SK-N-SH treated with all-trans-retinoic acid at 6 μM for 48 hours (cell line): ENCODE data around the gene JARID2.

Experiments used
- ATAC-seq: fragments of 200-7000 bp; cut with Tn5 transposase; 3 replicates; pipeline ENCODE4 v1.9.1; 2020; ENCODE audit warnings: mild to moderate bottlenecking, moderate library complexity
- ARNTL ChIP-seq: fragments of 450-650 bp; formaldehyde crosslinking; IDR thresholded peaks from 2 replicates; pipeline ENCODE4 v1.5.0; 2020; ENCODE audit warnings: low read depth, mild to moderate bottlenecking, moderate library complexity, borderline replicate concordance
- CSDC2 ChIP-seq: fragments of 250-450 bp; sonication (Bioruptor Pico); IDR thresholded peaks from 2 replicates; pipeline ENCODE4 v1.5.0; 2020; ENCODE audit warnings: mild to moderate bottlenecking, moderate library complexity
- ESRRG ChIP-seq: fragments of 250-450 bp; sonication (Bioruptor Pico); IDR thresholded peaks from 2 replicates; pipeline ENCODE4 v1.6.1; 2021; ENCODE audit warnings: mild to moderate bottlenecking
- GLIS3 ChIP-seq: fragments of 250-450 bp; sonication (Bioruptor Pico); IDR thresholded peaks from 2 replicates; pipeline ENCODE4 v1.5.0; 2020; ENCODE audit warnings: mild to moderate bottlenecking, moderate library complexity
- ISL1 ChIP-seq: fragments of 250-450 bp; sonication (Bioruptor Pico); IDR thresholded peaks from 2 replicates; pipeline ENCODE4 v2.1.2; 2022; ENCODE audit warnings: mild to moderate bottlenecking, moderate library complexity
- OSR1 ChIP-seq: fragments of 250-450 bp; sonication (Bioruptor Pico); IDR thresholded peaks from 2 replicates; pipeline ENCODE4 v1.8.0; 2022; ENCODE audit warnings: moderate library complexity, mild to moderate bottlenecking, inconsistent platforms
- PPARA ChIP-seq: fragments of 250-450 bp; sonication (Bioruptor Pico); IDR thresholded peaks from 2 replicates; pipeline ENCODE4 v1.5.0; 2020; ENCODE audit warnings: mild to moderate bottlenecking, borderline replicate concordance
- RARB ChIP-seq: fragments of 250-450 bp; sonication (Bioruptor Pico); IDR thresholded peaks from 2 replicates; pipeline ENCODE4 v1.8.0; 2021; ENCODE audit warnings: mild to moderate bottlenecking, moderate library complexity
- SNAI2 ChIP-seq: fragments of 250-450 bp; sonication (Bioruptor Pico); IDR thresholded peaks from 2 replicates; pipeline ENCODE4 v1.5.0; 2020; ENCODE audit warnings: mild to moderate bottlenecking, moderate library complexity
- TOX ChIP-seq: fragments of 250-450 bp; sonication (Bioruptor Pico); IDR thresholded peaks from 2 replicates; pipeline ENCODE4 v1.8.0; 2021; ENCODE audit warnings: mild to moderate bottlenecking, moderate library complexity, borderline replicate concordance
- ZC3H10 ChIP-seq: fragments of 250-450 bp; sonication (Bioruptor Pico); IDR thresholded peaks from 2 replicates; pipeline ENCODE4 v1.5.1; 2021; ENCODE audit warnings: mild to moderate bottlenecking, moderate library complexity
- ZFP3 ChIP-seq: fragments of 250-450 bp; sonication (Bioruptor Pico); IDR thresholded peaks from 2 replicates; pipeline ENCODE4 v1.5.0; 2020; ENCODE audit warnings: mild to moderate bottlenecking, moderate library complexity
- ZFP30 ChIP-seq: fragments of 450-650 bp; formaldehyde crosslinking; IDR thresholded peaks from 2 replicates; pipeline ENCODE4 v1.5.0; 2022; ENCODE audit warnings: mild to moderate bottlenecking, moderate library complexity
- ZNF565 ChIP-seq: fragments of 450-650 bp; formaldehyde crosslinking; conservative IDR thresholded peaks from 2 replicates; pipeline ENCODE4 v1.5.0; 2020; ENCODE audit warnings: low read depth, mild to moderate bottlenecking, moderate library complexity
- ZNF70 ChIP-seq: fragments of 450-650 bp; formaldehyde crosslinking; IDR thresholded peaks from 2 replicates; pipeline ENCODE4 v1.5.0; 2020; ENCODE audit warnings: mild to moderate bottlenecking, moderate library complexity
- ZNF8 ChIP-seq: fragments of 450-650 bp; formaldehyde crosslinking; IDR thresholded peaks from 2 replicates; pipeline ENCODE4 v1.5.0; 2020; ENCODE audit warnings: mild to moderate bottlenecking, moderate library complexity
- TF ChIP-seq, protein P1 (sequence below): fragments of 250-450 bp; sonication (Bioruptor Pico); IDR thresholded peaks from 2 replicates; pipeline ENCODE4 v1.5.1; 2021; ENCODE audit warnings: mild to moderate bottlenecking, moderate library complexity
- TF ChIP-seq, protein P2 (sequence below): fragments of 250-450 bp; sonication (Bioruptor Pico); IDR thresholded peaks from 2 replicates; pipeline ENCODE4 v1.5.1; 2020; ENCODE audit warnings: low read depth, mild to moderate bottlenecking, moderate library complexity
- TF ChIP-seq, protein P3 (sequence below): fragments of 250-450 bp; sonication (Bioruptor Pico); IDR thresholded peaks from 2 replicates; pipeline ENCODE4 v1.8.0; 2020; ENCODE audit warnings: mild to moderate bottlenecking, moderate library complexity, borderline replicate concordance
- TF ChIP-seq, protein P4 (sequence below): fragments of 250-450 bp; sonication (Bioruptor Pico); IDR thresholded peaks from 2 replicates; pipeline ENCODE4 v1.5.0; 2020; ENCODE audit warnings: mild to moderate bottlenecking, moderate library complexity
- TF ChIP-seq, protein P5 (sequence below): fragments of 250-450 bp; sonication (Bioruptor Pico); IDR thresholded peaks from 2 replicates; pipeline ENCODE4 v1.8.0; 2021; ENCODE audit warnings: low read depth, mild to moderate bottlenecking, moderate library complexity, borderline replicate concordance

The JARID2 gene

DNA sequence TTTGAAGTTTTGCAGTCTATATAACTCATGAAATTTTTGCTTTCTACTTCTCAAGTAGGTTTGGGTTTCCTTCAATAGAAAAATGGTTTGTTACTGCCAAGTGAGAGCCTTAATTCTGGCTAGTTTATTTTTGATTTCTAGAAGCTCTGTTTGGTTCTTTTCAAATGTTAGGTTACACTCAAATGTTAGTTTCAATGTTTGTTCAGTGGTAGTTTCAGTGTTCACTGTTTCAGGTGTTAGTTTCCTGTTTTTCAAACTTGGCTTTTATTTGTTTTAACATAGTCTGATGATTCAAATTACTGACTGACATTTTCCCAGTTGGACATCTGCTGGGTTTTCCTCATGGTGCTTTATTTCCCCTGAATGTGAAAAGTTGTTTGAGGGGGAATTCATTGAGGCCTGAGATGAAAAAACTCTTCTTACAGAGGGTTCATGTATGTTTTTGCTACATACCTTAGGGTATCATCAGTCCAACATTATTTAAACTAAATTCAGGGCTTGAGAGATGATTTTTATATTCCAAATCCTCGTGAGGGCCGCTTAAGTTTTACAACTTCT lies 189.0 kb downstream of the JARID2 start:
- no peak for TF ChIP-seq GLIS3 (CRISPR knock-in tag)
- no peak for TF ChIP-seq CSDC2
- no peak for TF ChIP-seq SNAI2 (CRISPR knock-in tag)
- TF ChIP-seq, protein P1, sequence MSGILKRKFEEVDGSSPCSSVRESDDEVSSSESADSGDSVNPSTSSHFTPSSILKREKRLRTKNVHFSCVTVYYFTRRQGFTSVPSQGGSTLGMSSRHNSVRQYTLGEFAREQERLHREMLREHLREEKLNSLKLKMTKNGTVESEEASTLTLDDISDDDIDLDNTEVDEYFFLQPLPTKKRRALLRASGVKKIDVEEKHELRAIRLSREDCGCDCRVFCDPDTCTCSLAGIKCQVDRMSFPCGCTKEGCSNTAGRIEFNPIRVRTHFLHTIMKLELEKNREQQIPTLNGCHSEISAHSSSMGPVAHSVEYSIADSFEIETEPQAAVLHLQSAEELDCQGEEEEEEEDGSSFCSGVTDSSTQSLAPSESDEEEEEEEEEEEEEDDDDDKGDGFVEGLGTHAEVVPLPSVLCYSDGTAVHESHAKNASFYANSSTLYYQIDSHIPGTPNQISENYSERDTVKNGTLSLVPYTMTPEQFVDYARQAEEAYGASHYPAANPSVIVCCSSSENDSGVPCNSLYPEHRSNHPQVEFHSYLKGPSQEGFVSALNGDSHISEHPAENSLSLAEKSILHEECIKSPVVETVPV (CRISPR knock-in tag), result no peak
- no peak for TF ChIP-seq RARB (CRISPR knock-in tag)
- TF ChIP-seq ESRRG (CRISPR knock-in tag), result no peak
- TF ChIP-seq ZNF8 (CRISPR knock-in tag), result no peak
- no peak for TF ChIP-seq OSR1 (CRISPR knock-in tag)
- TF ChIP-seq ZFP3, result no peak
- TF ChIP-seq, protein P2, sequence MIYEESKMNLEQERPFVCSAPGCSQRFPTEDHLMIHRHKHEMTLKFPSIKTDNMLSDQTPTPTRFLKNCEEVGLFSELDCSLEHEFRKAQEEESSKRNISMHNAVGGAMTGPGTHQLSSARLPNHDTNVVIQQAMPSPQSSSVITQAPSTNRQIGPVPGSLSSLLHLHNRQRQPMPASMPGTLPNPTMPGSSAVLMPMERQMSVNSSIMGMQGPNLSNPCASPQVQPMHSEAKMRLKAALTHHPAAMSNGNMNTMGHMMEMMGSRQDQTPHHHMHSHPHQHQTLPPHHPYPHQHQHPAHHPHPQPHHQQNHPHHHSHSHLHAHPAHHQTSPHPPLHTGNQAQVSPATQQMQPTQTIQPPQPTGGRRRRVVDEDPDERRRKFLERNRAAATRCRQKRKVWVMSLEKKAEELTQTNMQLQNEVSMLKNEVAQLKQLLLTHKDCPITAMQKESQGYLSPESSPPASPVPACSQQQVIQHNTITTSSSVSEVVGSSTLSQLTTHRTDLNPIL, result no peak
- TF ChIP-seq TOX, result no peak
- TF ChIP-seq ZNF70 (CRISPR knock-in tag), result no peak
- TF ChIP-seq ZFP30 (CRISPR knock-in tag), result no peak
- TF ChIP-seq, protein P3, sequence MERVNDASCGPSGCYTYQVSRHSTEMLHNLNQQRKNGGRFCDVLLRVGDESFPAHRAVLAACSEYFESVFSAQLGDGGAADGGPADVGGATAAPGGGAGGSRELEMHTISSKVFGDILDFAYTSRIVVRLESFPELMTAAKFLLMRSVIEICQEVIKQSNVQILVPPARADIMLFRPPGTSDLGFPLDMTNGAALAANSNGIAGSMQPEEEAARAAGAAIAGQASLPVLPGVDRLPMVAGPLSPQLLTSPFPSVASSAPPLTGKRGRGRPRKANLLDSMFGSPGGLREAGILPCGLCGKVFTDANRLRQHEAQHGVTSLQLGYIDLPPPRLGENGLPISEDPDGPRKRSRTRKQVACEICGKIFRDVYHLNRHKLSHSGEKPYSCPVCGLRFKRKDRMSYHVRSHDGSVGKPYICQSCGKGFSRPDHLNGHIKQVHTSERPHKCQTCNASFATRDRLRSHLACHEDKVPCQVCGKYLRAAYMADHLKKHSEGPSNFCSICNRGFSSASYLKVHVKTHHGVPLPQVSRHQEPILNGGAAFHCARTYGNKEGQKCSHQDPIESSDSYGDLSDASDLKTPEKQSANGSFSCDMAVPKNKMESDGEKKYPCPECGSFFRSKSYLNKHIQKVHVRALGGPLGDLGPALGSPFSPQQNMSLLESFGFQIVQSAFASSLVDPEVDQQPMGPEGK (CRISPR knock-in tag), result no peak
- ATAC-seq, result no peak

DNA sequence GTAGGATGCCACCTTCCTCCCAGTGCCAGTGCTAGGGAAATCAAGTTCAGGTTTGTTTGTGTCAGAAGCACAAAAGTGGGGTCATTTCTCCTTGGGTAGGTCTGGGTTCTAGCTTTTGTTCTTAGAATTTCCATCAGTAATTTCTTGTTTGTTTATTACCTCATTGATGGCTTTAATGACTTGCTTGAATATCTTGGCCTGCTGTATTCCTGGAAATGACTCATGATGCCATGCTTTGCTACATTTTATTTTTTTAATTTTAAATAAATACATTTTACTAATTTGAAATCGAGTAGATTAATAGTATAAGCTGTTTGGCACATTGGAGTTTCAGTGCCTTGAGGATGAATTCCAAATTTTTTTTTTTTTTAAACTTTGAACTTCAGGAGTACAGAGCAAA lies 189.6 kb downstream of the JARID2 start:
- no peak for ATAC-seq
- TF ChIP-seq RARB (CRISPR knock-in tag), result no peak
- TF ChIP-seq TOX, result no peak
- no peak for TF ChIP-seq PPARA (CRISPR knock-in tag)
- TF ChIP-seq ZNF565 (CRISPR knock-in tag), result no peak
- no peak for TF ChIP-seq ZC3H10 (CRISPR knock-in tag)
- TF ChIP-seq, protein P3 (CRISPR knock-in tag), result no peak
- no peak for TF ChIP-seq ARNTL
- no peak for TF ChIP-seq OSR1 (CRISPR knock-in tag)
- TF ChIP-seq CSDC2, result no peak
- TF ChIP-seq, protein P4, sequence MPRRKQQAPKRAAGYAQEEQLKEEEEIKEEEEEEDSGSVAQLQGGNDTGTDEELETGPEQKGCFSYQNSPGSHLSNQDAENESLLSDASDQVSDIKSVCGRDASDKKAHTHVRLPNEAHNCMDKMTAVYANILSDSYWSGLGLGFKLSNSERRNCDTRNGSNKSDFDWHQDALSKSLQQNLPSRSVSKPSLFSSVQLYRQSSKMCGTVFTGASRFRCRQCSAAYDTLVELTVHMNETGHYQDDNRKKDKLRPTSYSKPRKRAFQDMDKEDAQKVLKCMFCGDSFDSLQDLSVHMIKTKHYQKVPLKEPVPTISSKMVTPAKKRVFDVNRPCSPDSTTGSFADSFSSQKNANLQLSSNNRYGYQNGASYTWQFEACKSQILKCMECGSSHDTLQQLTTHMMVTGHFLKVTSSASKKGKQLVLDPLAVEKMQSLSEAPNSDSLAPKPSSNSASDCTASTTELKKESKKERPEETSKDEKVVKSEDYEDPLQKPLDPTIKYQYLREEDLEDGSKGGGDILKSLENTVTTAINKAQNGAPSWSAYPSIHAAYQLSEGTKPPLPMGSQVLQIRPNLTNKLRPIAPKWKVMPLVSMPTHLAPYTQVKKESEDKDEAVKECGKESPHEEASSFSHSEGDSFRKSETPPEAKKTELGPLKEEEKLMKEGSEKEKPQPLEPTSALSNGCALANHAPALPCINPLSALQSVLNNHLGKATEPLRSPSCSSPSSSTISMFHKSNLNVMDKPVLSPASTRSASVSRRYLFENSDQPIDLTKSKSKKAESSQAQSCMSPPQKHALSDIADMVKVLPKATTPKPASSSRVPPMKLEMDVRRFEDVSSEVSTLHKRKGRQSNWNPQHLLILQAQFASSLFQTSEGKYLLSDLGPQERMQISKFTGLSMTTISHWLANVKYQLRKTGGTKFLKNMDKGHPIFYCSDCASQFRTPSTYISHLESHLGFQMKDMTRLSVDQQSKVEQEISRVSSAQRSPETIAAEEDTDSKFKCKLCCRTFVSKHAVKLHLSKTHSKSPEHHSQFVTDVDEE (CRISPR knock-in tag), result no peak
- no peak for TF ChIP-seq GLIS3 (CRISPR knock-in tag)
- no peak for TF ChIP-seq ZNF70 (CRISPR knock-in tag)
- TF ChIP-seq, protein P5, sequence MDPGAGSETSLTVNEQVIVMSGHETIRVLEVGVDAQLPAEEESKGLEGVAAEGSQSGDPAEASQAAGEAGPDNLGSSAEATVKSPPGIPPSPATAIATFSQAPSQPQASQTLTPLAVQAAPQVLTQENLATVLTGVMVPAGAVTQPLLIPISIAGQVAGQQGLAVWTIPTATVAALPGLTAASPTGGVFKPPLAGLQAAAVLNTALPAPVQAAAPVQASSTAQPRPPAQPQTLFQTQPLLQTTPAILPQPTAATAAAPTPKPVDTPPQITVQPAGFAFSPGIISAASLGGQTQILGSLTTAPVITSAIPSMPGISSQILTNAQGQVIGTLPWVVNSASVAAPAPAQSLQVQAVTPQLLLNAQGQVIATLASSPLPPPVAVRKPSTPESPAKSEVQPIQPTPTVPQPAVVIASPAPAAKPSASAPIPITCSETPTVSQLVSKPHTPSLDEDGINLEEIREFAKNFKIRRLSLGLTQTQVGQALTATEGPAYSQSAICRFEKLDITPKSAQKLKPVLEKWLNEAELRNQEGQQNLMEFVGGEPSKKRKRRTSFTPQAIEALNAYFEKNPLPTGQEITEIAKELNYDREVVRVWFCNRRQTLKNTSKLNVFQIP (CRISPR knock-in tag), result no peak
- no peak for TF ChIP-seq ISL1
- no peak for TF ChIP-seq ZNF8 (CRISPR knock-in tag)
- no peak for TF ChIP-seq SNAI2 (CRISPR knock-in tag)
- TF ChIP-seq ZFP30 (CRISPR knock-in tag), result no peak
- TF ChIP-seq, protein P2, result no peak
